Lower leg skin (tissue), 3 donors: ENCODE measurements around the gene CLTC.

Experiments used
- CTCF ChIP-seq, 3 donors: fragments of 450-650 bp; IDR thresholded peaks; one replicate each; pipeline ENCODE4 v1.5.1; 2016; ENCODE audit warnings: antibody characterized with exemption in 3 of 3, mild to moderate bottlenecking in 3 of 3, moderate library complexity in 2 of 3
- POLR2A ChIP-seq, 2 donors: fragments of 450-650 bp; IDR thresholded peaks; one replicate each; pipeline ENCODE4 v1.6.1; 2016 to 2017; ENCODE audit warnings: antibody characterized with exemption in 2 of 2, mild to moderate bottlenecking in 1 of 2, moderate library complexity in 1 of 2

DNA sequence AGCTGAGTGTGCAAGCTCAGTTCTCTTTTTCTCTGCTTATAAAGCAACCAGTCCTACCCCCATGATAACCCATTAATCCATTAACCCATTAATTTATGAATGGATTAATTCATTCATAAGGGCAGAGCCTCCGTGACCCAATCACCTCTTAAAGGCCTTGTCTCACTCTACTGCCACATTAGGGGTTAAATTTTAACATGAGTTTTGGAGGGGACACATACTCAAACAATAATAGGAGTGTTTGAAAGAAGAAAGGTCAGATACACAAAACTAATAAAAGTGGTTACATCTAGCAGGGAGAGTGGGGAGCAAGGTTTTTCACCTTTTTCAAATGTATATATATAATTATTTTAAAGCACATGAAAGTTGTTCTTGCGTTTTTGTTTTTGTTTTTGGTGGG, 94.6 kb downstream of the CLTC start:
- TF ChIP-seq CTCF (IDR thresholded peaks at IDR 0.05) (no peak), POLR2A (IDR thresholded peaks at IDR 0.05) (no peak)
